ENCODE measurements around the gene CNOT3. TPM values are rescaled to one million over a fixed set of nuclear protein-coding genes. Genes with fewer than 3 reads are reported as not detected.

The CNOT3 gene
- total and polyA plus RNA-seq, 2 experiments from 2014 or later: 12.0 to 50.1 TPM

GRCh38 chr19:54133957-54134590 is 3.5 kb upstream of the CNOT3 start:
- no peak overlapping the region for H3K4me3 ChIP-seq
- DNase-seq (ENCODE audit: low spot score): no peak
- H3K79me2 ChIP-seq: peaks cover 14% of the 10 kb centered on the region
- peaks cover 10% of the 10 kb centered on the region for H4K20me1 ChIP-seq (ENCODE audit: insufficient read depth, poor library complexity, severe bottlenecking)
- no peaks in the 10 kb centered on the region for H3K9me3 ChIP-seq (ENCODE audit: low read depth)
- no peaks in the 10 kb centered on the region for H3K36me3 ChIP-seq (replicated peaks; ENCODE audit: insufficient read depth, low read depth)
- H3K27ac ChIP-seq: no peak overlapping the region
- H3K4me2 ChIP-seq: no peak overlapping the region
- H3K4me1 ChIP-seq (ENCODE audit: insufficient read depth): peaks cover 8% of the 10 kb centered on the region
- no peaks in the 10 kb centered on the region for H3K9me2 ChIP-seq (replicated peaks; ENCODE audit: insufficient read depth)
- no peaks in the 10 kb centered on the region for H3K27me3 ChIP-seq
- no peak for TF ChIP-seq CTCF (IDR thresholded peaks at IDR 0.05; ENCODE audit: poor library complexity)
- TF ChIP-seq EZH2phosphoT487 (IDR thresholded peaks at IDR 0.05; ENCODE audit: low read depth, severe bottlenecking, unreplicated experiment): no peak
- TF ChIP-seq EZH2 (IDR thresholded peaks at IDR 0.05; ENCODE audit: borderline replicate concordance): no peak
- WGBS (ENCODE audit: low lambda C conversion rate, missing lambda C conversion rate): 72% methylated on average over 2 of the region's 2 CpGs
- no peak overlapping the region for H2AFZ ChIP-seq

- WGBS (ENCODE audit: low lambda C conversion rate, missing lambda C conversion rate): 2% methylated on average over 30 of the region's 30 CpGs
- Histone ChIP-seq H3K4me3 (peak overlapping the region; percentile 8), H3K36me3 (replicated peaks; ENCODE audit: insufficient read depth, low read depth) (no peaks in the 10 kb centered on the region), H3K27me3 (no peaks in the 10 kb centered on the region), H3K4me1 (ENCODE audit: insufficient read depth) (peaks cover 11% of the 10 kb centered on the region), H3K9me2 (replicated peaks; ENCODE audit: insufficient read depth) (no peaks in the 10 kb centered on the region), H4K20me1 (ENCODE audit: insufficient read depth, poor library complexity, severe bottlenecking) (peaks cover 32% of the 10 kb centered on the region), H2AFZ (peak overlapping the region; percentile 21), H3K9me3 (ENCODE audit: low read depth) (no peaks in the 10 kb centered on the region), H3K79me2 (peaks cover 36% of the 10 kb centered on the region), H3K27ac (peak overlapping the region; percentile 15), H3K4me2 (peak overlapping the region; percentile 81)
- DNase-seq (ENCODE audit: low spot score): peak; percentile 22
- TF ChIP-seq EZH2 (IDR thresholded peaks at IDR 0.05; ENCODE audit: borderline replicate concordance) (no peak), CTCF (IDR thresholded peaks at IDR 0.05; ENCODE audit: poor library complexity) (no peak), EZH2phosphoT487 (IDR thresholded peaks at IDR 0.05; ENCODE audit: low read depth, severe bottlenecking, unreplicated experiment) (no peak)
These were observed 1.3 kb upstream of the CNOT3 start for GRCh38 chr19:54136086-54136863.

- no peaks in the 10 kb centered on the region for H3K9me2 ChIP-seq (replicated peaks; ENCODE audit: insufficient read depth)
- peak overlapping the region; percentile 8 for H3K4me3 ChIP-seq
- H3K27ac ChIP-seq: peak overlapping the region; percentile 15
- under 1% methylated on average over 43 of the region's 46 CpGs for WGBS (ENCODE audit: low lambda C conversion rate, missing lambda C conversion rate)
- H4K20me1 ChIP-seq (ENCODE audit: insufficient read depth, poor library complexity, severe bottlenecking): peaks cover 40% of the 10 kb centered on the region
- no peaks in the 10 kb centered on the region for H3K27me3 ChIP-seq
- no peak for TF ChIP-seq EZH2 (IDR thresholded peaks at IDR 0.05; ENCODE audit: borderline replicate concordance)
- no peak for TF ChIP-seq CTCF (IDR thresholded peaks at IDR 0.05; ENCODE audit: poor library complexity)
- TF ChIP-seq EZH2phosphoT487 (IDR thresholded peaks at IDR 0.05; ENCODE audit: low read depth, severe bottlenecking, unreplicated experiment): no peak
- H3K79me2 ChIP-seq: peaks cover 44% of the 10 kb centered on the region
- H3K4me1 ChIP-seq (ENCODE audit: insufficient read depth): peaks cover 11% of the 10 kb centered on the region
- DNase-seq (ENCODE audit: low spot score): peak; percentile 100
- H3K9me3 ChIP-seq (ENCODE audit: low read depth): no peaks in the 10 kb centered on the region
- H2AFZ ChIP-seq: peak overlapping the region; percentile 21
- no peaks in the 10 kb centered on the region for H3K36me3 ChIP-seq (replicated peaks; ENCODE audit: insufficient read depth, low read depth)
- peak overlapping the region; percentile 81 for H3K4me2 ChIP-seq
These were observed 481 bp upstream of the CNOT3 start for GRCh38 chr19:54136864-54137698.
